Tibial nerve (tissue), 4 donors: ENCODE measurements around the gene SPC25.

Source experiments
- CTCF ChIP-seq, 5 experiments: fragments of 200-600 bp in 3 of 5; fragments of 450-650 bp in 2 of 5; sonication (generic) in 3 of 5; IDR thresholded peaks; one replicate each; pipeline ENCODE4 v1.5.1; 2016 to 2019; ENCODE audit warnings: antibody characterized with exemption in 5 of 5, mild to moderate bottlenecking in 3 of 5, moderate library complexity in 2 of 5
- EP300 ChIP-seq, 2 donors: sonication (generic); formaldehyde crosslinking; IDR thresholded peaks; one replicate each; pipeline ENCODE4 v1.6.1; 2017; ENCODE audit warnings: antibody characterized with exemption in 2 of 2, mild to moderate bottlenecking in 1 of 2
- POLR2A ChIP-seq, 2 donors: fragments of 450-650 bp; IDR thresholded peaks; one replicate each; pipeline ENCODE4 v1.6.1; 2017; ENCODE audit warnings: antibody characterized with exemption in 2 of 2, mild to moderate bottlenecking in 2 of 2, moderate library complexity in 2 of 2

- TF ChIP-seq POLR2A (IDR thresholded peaks at IDR 0.05), result no peak
- TF ChIP-seq CTCF (IDR thresholded peaks at IDR 0.05), result no peak
- no peak for TF ChIP-seq EP300 (IDR thresholded peaks at IDR 0.05)
These were observed 38.0 kb upstream of the SPC25 start for GRCh38 chr2:168928113-168928831.
